ENCODE data around the gene RYR1.

Gene RYR1

DNA sequence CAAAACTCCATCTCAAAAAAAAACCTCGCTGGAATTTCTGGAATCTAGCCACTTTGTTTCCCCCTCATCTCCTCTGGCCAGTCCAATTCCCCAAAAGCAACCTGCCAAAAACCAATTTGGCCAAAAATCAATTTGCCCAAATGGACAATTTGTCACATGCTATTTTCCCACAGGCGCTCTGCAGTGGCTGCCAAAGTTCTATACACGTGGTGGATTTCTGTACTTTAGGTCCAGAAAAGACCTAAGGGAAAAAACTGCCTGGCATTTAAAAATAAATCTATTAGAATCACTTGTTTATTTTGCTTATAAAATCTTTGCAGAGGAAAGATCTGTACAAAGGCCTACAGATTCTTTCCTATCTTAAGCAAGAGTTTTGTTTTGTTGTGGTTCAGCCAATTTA lies 104.9 kb downstream of the RYR1 start:
- no peaks in the 10 kb centered on the region for H3K36me3 ChIP-seq
- no peaks in the 10 kb centered on the region for H3K4me1 ChIP-seq
- no peaks in the 10 kb centered on the region; the same call in 1 of the 2 replicates for H3K27me3 ChIP-seq
- no peak for TF ChIP-seq CTCF (IDR thresholded peaks at IDR 0.05; ENCODE audit: low read depth, low read length)
- H3K9me3 ChIP-seq, result no peaks in the 10 kb centered on the region
- H3K4me3 ChIP-seq (ENCODE audit: low read depth, low read length), result no peak overlapping the region
- no peak for DNase-seq

GRCh38 chr19:38538793-38539528 lies 105.5 kb downstream of the RYR1 start:
- H3K4me1 ChIP-seq, result no peaks in the 10 kb centered on the region
- no peak overlapping the region for H3K4me3 ChIP-seq (ENCODE audit: low read depth, low read length)
- no peaks in the 10 kb centered on the region for H3K36me3 ChIP-seq
- no peak for TF ChIP-seq CTCF (IDR thresholded peaks at IDR 0.05; ENCODE audit: low read depth, low read length)
- no peaks in the 10 kb centered on the region; the same call in 1 of the 2 replicates for H3K27me3 ChIP-seq
- no peaks in the 10 kb centered on the region for H3K9me3 ChIP-seq
- DNase-seq, result no peak

- no peak for DNase-seq
- peaks cover 2% of the 10 kb centered on the region for H3K4me1 ChIP-seq
- no peak for TF ChIP-seq CTCF (IDR thresholded peaks at IDR 0.05; ENCODE audit: low read depth, low read length)
- H3K4me3 ChIP-seq (ENCODE audit: low read depth, low read length), result no peak overlapping the region
- H3K27me3 ChIP-seq, result no peaks in the 10 kb centered on the region
- H3K9me3 ChIP-seq, result no peaks in the 10 kb centered on the region
- no peaks in the 10 kb centered on the region for H3K36me3 ChIP-seq
Observed at GRCh38 chr19:38539751-38540150, 106.3 kb downstream of the RYR1 start.

DNA sequence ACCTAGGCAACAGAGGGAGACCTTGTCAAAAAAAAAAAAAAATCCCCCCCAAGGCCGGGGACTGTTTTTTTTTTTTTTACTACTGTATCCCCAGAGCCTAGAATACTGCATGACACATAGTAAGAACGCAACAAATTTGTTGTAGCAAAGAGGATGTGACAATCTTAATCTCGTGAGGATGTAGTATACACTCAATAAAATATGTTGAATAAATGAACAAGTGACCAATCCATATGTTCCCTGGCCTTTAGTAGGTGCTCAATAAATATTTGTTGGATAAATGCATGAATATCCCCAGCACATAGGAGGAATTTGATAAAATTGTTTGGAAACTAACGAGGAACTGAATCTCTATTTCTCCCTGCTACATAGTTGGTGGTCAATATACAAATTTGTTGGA lies 108.5 kb downstream of the RYR1 start:
- no peak overlapping the region for H3K4me3 ChIP-seq (ENCODE audit: low read depth, low read length)
- H3K4me1 ChIP-seq, result peaks cover 9% of the 10 kb centered on the region
- no peak for TF ChIP-seq CTCF (IDR thresholded peaks at IDR 0.05; ENCODE audit: low read depth, low read length)
- no peaks in the 10 kb centered on the region for H3K27me3 ChIP-seq
- H3K9me3 ChIP-seq, result no peaks in the 10 kb centered on the region
- H3K36me3 ChIP-seq, result no peaks in the 10 kb centered on the region
- no peak for DNase-seq

- peaks cover 9% of the 10 kb centered on the region for H3K4me1 ChIP-seq
- H3K36me3 ChIP-seq, result no peaks in the 10 kb centered on the region
- H3K27me3 ChIP-seq, result no peaks in the 10 kb centered on the region
- no peaks in the 10 kb centered on the region for H3K9me3 ChIP-seq
- DNase-seq, result no peak
- no peak for TF ChIP-seq CTCF (IDR thresholded peaks at IDR 0.05; ENCODE audit: low read depth, low read length)
- peak overlapping the region; percentile 69 for H3K4me3 ChIP-seq (ENCODE audit: low read depth, low read length)
Observed at GRCh38 chr19:38543286-38543806, 109.9 kb downstream of the RYR1 start.

DNA sequence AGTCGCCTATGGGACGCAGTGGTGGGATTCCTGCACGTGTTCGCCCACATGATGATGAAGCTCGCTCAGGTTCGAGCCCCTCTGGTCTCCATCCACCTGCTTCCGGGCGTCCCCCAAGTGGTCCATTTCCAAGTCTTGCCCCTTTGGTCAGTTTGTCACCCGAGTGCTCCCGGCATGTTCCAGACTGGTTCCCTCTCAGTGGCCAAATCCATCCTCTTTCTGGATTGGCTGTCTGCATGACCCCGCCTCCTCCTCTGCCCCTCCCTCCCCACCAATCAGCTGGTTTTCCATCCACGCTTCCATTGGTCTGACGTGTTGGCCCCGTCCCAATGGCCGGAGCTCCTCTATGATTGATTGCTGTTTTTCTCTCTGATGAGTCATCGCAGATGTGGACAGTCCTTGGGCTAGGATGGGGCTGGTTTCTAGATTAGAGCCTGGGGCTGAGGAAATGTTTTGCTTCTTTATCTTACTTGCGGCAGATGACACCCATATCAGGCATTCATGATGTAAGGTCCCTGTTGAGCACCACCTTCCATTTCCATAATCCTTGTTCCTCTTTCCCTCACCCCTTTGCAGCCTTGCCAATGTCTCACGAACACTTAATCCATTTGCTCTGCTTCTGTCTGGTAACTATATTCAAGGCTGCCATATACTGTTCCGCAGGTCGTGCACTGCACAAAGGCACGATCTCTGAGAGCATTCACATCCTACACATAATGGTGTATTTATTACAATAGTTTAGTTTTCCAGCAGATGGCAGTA lies 110.5 kb downstream of the RYR1 start:
- DNase-seq, result peak; percentile 96
- H3K36me3 ChIP-seq, result no peaks in the 10 kb centered on the region
- TF ChIP-seq CTCF (IDR thresholded peaks at IDR 0.05; ENCODE audit: low read depth, low read length), result peak; percentile 68
- peaks cover 9% of the 10 kb centered on the region for H3K4me1 ChIP-seq
- no peaks in the 10 kb centered on the region for H3K27me3 ChIP-seq
- no peaks in the 10 kb centered on the region for H3K9me3 ChIP-seq
- peak overlapping the region; percentile 69 for H3K4me3 ChIP-seq (ENCODE audit: low read depth, low read length)
